GM12892 (cell line): Measurements from ENCODE around the gene SPATA2.
"Not testable (repeated sequence)": the region's sequence is repeated elsewhere in the genome, so short reads cannot be mapped to it uniquely, and the experiment has no call there.

Experiments used
- DNase-seq: peaks from one replicate; pipeline ENCODE4 v3.0.0; 2011; ENCODE audit not compliant: insufficient read length
- FAIRE-seq: peaks from 2 replicates; lab custom pipeline; 2011; peaks lifted over from hg19 to GRCh38; lab: Jason Lieb, UNC
- POLR2A ChIP-seq: IDR thresholded peaks from 2 replicates; pipeline ENCODE4 v1.6.1; 2011; ENCODE audit warnings: low read depth, low read length, control low read depth
- POLR2AphosphoS5 ChIP-seq: IDR thresholded peaks from 2 replicates; pipeline ENCODE4 v1.6.1; 2011; ENCODE audit warnings: low read depth, low read length, control low read depth
- TAF1 ChIP-seq: IDR thresholded peaks from 2 replicates; pipeline ENCODE4 v1.6.1; 2011; ENCODE audit warnings: low read depth, mild to moderate bottlenecking, control low read depth, low read length, borderline replicate concordance

The SPATA2 gene

DNA sequence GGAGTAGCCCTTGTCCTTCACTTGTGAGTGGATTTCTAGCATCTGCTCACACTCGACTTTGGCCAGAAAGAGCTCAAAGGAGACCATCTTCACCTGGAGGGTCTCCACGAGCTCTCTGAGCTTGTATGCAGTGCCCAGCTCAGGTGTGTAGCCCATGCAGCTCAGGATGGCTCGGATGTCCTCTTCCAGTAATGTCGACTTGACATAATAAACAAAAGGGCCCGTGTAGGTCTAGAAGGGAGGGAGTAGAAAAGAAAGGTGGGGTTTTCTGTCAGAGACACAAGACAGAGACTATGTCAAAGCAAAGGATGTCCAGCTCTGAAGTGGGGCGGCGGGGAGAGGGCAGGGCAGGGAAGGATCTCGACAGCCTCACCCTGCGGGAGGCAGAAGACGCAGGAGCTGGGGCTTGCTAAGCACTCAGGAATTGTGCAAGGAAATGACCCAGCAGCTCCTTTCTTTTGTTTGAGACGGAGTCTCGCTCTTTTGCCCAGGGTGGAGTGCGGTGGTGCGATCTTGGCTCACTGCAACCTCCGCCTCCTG, 8.6 kb downstream of the SPATA2 start:
- TF ChIP-seq TAF1 (no peak), POLR2A (no peak), POLR2AphosphoS5 (no peak)
- DNase-seq (no peak), FAIRE-seq (no peak)

DNA sequence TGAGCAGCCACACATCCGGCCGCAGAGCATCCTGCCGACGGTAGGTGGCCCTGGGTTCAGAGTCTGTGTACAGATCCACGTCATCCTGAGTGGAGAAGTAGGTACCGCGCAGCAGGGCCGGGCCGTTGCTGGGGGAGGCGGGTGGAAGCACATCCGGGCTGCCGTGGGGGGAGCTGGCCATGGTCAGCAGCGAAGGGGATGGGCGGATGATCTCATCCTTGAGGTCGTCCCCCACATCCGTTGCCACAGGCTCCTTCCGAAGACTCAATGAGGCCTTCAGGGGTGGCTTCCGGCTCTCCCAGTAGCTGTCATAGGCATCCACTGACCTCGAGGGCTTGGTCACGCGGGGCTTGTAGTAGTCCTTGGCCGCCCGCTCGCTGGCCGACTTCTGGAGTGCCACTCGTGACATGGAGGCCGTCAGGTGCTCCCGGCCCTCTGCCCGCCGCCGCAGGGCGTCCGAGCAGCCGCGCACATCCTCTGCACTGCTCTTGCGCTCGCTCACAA, 9.2 kb downstream of the SPATA2 start:
- FAIRE-seq: no peak
- TF ChIP-seq TAF1 (no peak), POLR2AphosphoS5 (no peak), POLR2A (no peak)
- DNase-seq: no peak

- TF ChIP-seq POLR2A (no peak), POLR2AphosphoS5 (no peak), TAF1 (no peak)
- DNase-seq (no peak), FAIRE-seq (no peak)
Measured at GRCh38 chr20:49905415-49906091, 9.8 kb downstream of the SPATA2 start.

GRCh38 chr20:49904440-49905214, 10.7 kb downstream of the SPATA2 start:
- no peak for TF ChIP-seq POLR2AphosphoS5
- no peak; the same call in 1 of the 2 replicates for TF ChIP-seq POLR2A
- no peak for TF ChIP-seq TAF1
- FAIRE-seq: no peak
- no peak for DNase-seq

- no peak for DNase-seq
- FAIRE-seq: no peak
- TF ChIP-seq TAF1 (no peak), POLR2A (no peak), POLR2AphosphoS5 (no peak)
Measured at GRCh38 chr20:49901588-49901987, 13.7 kb downstream of the SPATA2 start.

- no peak for DNase-seq
- no peak for FAIRE-seq
- TF ChIP-seq TAF1 (no peak), POLR2AphosphoS5 (no peak), POLR2A (no peak)
Measured at GRCh38 chr20:49899541-49900383, 15.6 kb downstream of the SPATA2 start.

- no peak for FAIRE-seq
- no peak for DNase-seq
- TF ChIP-seq POLR2A (no peak), POLR2AphosphoS5 (no peak), TAF1 (no peak)
Measured at GRCh38 chr20:49896204-49896603, 19.1 kb downstream of the SPATA2 start.

DNA sequence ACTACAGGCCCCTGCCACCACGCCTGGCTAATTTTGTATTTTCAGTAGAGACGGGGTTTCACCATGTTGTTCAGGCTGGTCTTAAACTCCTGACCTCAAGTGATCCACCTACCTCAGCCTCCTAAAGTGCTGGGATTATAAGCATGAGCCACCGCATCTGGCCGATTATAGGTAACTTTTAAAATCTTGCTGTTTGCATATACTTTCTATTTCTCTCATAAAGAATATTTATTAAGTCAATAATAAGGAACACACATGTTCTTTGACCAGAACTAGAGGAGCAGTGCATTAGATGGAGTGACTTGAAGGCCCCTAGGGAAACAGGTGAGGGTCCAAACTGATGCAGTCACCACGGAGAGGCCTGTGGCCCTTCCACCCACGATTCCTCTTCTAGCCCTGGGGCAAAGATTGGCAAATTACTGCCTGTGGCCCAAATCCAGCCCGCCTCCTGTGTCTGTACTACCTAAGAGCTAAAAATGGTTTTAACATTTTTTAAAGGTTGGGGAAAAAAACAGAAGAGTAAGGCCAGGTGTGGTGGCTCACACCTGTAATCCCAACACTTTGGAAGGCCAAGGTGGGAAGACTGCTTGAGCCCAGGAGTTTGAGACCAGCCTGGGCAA, 19.7 kb downstream of the SPATA2 start:
- DNase-seq, FAIRE-seq: not testable (repeated sequence)

- no peak for TF ChIP-seq POLR2A
- TF ChIP-seq POLR2AphosphoS5: no peak
- no peak for TF ChIP-seq TAF1
- DNase-seq: no peak
- FAIRE-seq: no peak
Measured at GRCh38 chr20:49894073-49894470, 21.3 kb downstream of the SPATA2 start.

- peak; percentile 33 for FAIRE-seq
- no peak for TF ChIP-seq POLR2AphosphoS5
- TF ChIP-seq TAF1: no peak
- TF ChIP-seq POLR2A: no peak
- no peak for DNase-seq
Measured at GRCh38 chr20:49893242-49894072, 21.9 kb downstream of the SPATA2 start.
